Fibroblast of skin of right biceps (primary cell): Measurements from ENCODE around the gene SFSWAP.
"Not testable (repeated sequence)": the region's sequence is repeated elsewhere in the genome, so short reads cannot be mapped to it uniquely, and the experiment has no call there.

ENCODE experiments used
- DNase-seq: peaks from one replicate; pipeline ENCODE4 v3.0.0-alpha.2; 2013

The SFSWAP gene

DNA sequence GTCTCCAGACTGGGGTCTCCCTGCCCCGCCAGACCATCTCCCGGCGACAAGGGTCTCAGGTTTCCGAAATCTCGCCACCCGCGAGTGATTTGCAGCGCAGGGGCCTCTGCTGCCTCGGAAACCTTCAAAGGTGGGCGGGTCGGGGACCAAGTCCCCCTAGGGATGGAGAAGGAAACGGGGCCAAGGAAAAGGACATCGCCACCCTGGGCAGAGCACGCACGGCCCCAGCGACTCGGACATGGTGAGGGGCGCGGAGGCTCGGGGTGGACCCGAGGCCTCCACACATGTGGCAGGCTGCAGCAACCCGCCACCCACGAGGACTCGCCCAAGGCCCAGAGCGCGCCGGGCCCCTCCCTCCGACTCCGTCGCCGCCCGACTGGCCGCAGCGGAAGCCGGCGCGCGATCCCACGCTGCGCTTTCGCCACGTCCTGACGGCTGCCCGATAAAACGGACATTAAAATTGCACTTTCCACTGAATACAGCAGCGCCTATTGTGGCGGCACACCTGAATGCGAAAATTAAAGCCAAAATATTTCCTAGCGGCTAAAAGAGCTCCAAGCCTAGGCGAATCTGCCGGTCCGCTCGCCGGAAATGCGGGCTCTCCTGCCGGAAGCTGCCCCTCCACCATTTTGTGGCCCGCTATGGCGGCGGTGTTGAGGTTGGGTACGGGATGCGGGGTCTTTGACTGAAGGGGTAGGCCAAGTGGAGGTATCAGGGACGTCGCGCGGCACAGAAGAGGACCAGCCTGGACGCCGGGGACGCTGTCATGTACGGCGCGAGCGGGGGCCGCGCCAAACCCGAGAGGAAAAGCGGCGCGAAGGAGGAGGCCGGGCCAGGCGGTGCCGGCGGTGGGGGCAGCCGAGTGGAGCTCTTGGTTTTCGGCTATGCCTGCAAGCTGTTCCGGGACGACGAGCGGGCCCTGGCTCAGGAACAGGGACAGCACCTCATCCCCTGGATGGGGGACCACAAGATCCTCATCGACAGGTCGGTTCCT, at the start of gene SFSWAP:
Gene SFSWAP (plus strand): TSS at position 627 of the 994 bp plus-strand sequence. CDS start 140 bp downstream, at position 767.
- DNase-seq: peak; percentile 82

DNA sequence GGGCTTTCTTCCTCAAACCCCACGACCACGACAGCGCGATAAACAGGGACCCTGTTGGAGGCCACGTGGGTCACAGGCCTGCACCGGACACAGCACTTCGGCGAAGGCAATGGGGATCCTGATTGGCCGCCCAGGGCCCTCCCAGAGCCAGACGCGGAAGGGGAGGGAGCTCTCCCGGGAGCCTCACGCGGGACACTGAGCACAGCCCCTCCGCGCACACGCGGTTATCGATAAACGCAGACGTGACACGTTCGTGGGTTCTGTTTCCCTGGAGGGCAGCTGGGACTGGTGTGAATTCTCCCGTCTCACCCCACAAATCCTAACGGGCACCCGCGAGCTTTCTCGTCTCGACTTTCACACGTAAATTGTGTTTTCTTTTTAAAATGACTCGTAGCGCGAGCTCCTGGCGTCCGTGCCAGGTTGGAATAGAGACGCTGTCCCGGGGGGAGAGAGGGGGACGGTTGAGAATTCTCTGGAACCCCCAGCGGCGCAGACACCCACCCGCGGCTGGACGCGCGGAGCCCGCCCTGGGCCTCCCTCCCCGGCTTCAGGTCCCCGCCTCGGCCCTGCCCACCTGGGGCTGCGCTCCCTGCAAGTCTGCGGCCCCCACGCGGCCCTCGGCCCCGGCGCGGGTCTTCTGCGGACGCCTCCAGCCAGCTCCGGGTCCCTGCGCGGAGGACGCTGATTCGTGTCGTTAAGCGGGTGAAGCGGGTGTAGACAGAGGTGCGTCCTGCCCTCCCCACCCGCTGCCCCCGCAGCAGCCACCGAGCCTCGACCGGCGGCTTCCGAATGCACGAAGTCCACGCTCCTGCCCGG, 49.5 kb upstream of the SFSWAP start:
- DNase-seq: not testable (repeated sequence)

DNA sequence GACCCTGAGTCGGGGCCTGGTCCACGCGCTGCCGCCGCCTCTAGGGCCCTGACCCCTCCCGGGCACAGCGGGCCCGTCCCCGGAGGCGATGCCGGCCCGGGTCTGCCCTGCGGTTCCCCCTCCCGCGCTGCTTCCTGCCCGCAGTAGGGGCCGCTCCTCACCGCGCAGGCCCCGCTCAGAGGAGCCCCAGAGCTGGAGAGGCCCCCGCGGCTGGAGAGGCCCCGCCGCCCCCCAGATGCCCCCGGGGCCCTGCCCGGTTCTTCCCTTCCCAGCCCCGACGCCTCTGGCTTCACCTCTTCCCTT, 49.0 kb upstream of the SFSWAP start:
- DNase-seq: not testable (repeated sequence)

DNA sequence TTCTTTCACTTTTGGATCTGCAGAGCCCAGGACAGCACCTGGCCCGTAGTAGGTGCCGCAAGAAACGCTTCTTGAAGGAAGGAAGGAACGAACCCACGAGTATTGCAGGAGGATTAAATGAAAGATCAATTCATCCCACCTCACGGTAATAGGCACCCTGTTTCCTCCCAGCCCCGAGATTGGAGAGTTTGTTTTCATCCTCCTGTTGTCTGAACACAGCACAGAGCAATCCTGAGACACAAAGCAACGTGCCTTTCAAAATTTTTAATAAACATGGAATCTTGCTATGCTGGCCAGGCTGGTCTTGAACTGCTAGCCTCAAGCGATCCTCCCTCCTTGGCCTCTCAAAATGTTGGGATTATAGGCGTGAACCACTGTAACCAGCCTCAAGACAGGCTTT, 48.5 kb upstream of the SFSWAP start:
- not testable (repeated sequence) for DNase-seq

DNA sequence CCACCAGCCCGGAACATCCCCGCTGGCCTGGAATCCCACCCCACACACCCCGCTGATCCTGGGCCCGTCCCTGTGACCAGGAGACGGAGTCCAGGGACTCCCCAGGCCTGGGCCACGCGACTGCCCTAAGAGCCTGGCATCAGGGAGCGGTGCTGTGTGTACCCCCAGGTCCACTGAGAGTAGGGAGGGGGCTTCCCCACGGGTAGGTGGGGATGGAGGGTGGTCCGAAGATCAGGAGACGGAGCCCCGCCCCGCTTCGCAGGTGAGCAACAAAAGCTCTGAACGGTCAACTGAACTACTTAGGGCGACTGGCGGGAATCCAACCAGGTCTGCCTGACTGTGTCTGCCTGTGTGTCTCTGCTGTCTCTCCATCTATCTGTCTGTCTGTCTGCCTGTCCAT, 45.2 kb upstream of the SFSWAP start:
- not testable (repeated sequence) for DNase-seq

DNA sequence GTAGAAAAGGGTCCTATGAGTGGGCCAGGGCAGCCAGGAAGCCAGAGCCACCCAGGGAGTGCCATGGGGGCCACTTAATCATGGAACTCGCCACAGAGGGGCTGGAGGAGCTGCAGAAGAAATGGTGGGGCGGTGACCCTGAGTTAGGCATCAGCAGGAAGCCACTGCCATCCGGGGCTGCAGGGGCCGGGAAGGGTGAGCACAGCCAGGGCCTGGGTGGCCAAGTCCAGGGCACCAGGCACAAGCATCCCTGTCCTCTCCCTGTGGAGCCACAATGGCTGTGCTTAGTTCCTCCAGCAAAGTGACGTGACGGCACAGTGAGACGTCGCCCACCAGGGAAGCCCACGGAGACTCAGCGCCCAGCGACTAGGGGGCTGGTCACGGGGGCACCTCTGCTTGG, 44.4 kb upstream of the SFSWAP start:
- DNase-seq: not testable (repeated sequence)

DNA sequence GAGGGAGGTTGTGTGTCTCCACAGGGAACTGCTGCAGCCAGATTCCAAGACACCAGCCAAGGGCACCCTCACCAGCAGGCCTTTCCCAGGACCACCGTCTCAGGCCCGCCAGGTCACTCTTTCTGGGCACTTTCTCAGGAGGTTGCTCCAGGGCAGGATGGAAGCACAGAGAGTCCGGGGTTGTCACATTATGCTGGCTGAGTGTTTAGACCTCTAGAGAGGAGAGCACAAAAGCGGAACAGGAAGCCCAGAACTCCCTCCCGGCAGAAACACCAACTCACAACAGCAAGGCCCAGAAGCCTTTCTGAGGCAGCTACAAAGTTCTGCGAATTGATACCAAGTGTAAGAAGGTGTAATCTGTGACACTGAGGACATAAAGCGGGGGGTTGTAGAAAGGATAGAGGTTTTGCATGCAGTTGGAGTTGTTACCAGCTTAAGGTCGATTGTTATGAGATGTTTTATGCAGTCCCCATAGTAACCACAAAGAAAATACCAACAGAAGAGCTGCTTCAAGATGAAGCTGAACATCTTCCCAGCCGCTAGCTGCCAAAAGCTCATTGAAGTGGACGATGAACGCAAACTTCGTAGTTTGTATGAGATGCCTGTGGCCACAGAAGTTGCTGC, 43.8 kb upstream of the SFSWAP start:
- not testable (repeated sequence) for DNase-seq

DNA sequence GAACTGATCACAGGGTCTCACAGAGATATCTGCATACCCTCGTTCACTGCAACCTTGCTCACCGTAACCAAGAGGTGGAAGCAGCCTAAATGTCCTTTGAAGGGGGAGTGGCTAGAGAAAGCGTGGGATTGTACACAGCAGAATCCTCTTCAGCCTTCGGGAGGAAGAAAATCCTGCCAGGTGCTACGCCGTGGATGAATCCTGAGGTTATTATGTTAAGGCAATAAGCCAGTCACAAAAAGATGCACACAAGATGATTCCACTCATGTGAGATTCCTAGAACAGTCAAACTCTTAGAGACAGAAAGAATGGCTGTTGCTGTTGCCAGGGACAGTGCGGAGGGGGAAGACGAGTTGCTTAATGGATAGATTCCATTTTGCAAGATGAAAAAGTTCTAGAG, 39.6 kb upstream of the SFSWAP start:
- DNase-seq: no peak

DNA sequence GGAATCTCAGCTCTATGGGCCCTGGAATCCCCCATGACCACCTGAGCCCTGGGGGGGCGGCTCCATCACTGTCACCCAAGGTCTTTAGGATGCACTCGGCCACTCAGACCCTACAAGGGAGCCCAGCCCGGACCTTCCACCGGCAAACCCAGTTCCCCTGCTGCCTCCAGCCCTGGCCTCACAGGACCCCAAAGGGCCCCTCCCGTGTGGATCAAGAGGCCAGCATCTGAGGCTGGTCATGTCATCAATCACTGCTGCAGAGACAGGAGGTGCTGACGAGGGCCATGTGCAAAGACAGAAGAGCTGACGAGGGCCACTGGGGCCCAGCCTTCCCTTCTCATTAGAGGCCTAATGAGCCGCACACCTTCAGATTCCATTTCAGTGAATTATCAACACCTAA, 39.0 kb upstream of the SFSWAP start:
- DNase-seq: no peak

DNA sequence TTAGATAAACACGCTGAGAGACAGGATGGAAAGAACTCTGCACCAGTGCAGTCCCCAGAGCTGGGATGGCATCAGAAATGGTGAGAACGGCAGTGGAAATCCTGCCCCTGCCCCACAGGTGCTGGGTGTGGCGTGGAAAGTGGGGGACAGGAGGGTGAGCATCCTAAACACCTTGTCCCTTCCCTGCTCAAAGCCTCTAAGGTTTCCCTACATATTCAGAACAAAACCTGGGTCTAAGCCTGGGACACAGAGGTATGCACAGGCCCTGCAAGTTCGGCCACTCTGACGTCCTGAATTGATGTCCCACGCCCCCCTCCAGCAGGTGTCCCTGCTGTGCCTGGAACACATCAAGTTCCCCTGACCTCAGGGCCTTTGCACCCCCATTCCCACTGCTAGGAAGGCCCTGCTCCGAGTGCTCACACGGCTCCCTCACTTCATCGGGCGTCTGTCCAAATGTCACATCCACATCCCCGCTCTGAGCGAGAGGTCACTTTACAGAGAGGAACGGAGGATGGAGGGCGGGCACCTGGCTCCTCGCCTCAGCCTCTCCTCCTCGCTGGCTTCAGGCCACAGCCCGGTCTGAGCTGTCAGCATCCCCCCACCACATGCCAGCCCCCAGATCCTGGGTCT, 38.5 kb upstream of the SFSWAP start:
- no peak for DNase-seq

DNA sequence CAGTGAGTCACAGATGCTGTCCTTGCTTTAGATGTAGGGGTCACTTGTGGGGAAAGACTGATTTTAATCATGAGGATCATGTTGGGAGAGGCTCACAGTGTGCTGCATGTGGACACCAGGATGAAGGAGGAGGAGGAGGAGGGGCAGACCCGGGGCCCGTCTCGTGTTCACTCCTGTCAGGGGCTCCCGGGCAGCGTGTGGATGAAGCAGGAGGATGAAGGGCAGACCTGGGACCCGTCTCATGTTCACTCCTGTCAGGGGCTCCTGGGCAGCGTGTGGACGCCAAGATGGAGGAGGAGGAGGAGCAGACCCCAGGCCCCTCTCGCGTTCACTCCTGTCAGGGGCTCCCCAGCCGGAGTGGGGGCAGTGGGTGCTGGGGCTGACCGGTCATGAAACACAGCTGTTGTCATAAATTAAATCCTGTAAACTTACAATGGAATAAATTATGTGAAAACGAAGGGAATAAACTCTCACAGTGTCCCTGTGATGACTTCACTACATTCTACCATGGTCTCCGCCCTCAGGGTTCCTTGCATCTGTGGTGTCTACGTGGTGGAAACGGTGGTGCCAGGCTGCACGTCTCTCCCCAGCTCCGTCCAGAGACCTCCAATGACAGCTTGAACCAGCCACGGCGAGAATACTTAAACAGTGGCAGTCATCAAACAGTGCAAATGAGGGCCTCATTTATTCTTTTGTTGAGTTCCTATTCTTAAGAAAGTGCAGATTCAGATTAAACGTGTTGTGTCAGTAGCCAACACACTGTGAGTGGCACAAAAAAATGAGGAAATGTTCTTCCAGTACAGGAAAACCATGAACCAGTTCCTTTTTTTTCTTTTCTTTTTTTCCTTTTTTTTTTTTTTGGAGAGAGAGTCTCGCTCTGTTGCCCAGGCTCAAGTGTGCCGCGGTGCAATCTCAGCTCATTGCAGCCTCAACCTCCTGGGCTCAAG, 37.7 kb upstream of the SFSWAP start:
- no peak for DNase-seq

DNA sequence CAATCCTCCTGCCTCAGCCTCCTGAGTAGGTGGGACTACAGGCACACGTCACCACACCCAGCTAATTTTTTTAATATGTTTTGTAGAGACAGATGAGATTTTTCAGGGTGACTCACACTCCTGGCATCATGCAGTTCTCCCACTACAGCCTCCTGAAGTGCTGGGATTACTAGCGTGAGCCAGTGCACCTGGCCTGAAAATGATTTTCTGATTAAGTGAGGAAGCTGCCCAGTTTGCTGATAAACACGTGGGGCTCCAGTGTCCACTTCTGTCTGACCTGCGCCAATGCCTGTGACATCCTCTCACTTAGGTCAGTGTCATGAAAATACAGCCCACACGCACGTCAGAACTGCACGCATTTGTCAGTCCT, 37.0 kb upstream of the SFSWAP start:
- peak; percentile 13 for DNase-seq

DNA sequence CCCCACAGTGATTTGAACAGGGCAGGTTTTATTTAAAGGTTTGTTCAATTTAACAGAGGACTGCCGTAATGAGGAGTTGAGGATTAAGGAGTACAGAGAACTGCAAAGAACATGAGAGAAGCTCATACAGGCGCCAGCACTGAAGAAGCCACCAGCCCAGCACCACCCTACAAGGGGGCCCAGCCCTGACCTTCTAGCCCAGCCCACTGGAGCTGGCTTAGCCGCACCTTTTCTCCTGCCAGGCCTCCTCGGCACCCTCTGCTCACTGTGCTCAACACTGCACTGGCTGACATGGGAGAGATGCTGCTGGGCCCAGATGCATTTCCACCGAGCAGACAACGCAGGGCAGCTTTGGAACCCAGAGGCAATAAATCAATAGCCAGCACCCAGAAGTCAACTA, 36.5 kb upstream of the SFSWAP start:
- no peak for DNase-seq

DNA sequence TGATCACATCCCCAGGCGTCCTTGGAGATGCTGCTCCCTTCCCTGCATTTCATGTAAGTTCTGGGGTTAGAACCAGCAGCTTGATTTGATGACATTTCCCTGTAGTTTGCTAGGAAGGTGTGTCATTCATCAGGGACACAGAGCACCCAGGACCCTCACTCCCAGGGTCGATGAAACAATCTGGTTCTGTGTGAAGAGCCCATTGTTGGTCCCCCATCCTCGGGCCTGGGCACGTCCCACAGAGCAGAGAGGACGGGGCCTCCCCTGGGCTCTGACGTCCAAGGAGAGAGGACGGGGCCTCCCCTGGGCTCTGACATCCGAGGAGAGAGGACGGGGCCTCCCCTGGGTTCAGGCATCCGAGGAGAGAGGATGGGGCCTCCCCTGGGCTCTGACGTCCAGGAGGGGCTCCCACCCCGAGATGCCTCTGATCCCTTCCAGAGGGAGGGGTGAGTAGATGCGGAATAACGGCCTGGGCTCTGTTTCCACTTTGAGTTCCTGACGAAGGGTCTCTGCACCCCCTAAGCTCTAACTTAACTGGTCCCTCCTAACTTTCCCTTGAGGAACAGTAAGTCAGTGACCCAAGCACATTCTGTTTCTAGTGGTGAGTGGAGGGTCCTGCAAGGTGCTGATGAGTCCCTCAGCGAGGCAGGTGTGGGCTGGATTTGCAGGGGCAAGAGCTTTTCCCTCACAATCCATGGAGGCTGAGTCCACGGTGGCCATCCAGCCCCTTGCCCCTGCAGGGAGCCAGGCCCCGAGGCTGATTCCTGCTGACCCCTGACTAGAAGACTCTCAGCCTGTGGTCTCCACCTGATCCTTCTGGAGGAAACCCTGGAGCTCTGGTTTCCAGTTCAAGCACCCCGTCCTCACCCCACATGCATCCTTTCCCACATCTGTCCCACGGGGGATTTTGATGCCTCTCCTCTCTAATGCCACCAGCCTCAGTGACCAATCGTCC, 35.5 kb upstream of the SFSWAP start:
- DNase-seq: no peak

DNA sequence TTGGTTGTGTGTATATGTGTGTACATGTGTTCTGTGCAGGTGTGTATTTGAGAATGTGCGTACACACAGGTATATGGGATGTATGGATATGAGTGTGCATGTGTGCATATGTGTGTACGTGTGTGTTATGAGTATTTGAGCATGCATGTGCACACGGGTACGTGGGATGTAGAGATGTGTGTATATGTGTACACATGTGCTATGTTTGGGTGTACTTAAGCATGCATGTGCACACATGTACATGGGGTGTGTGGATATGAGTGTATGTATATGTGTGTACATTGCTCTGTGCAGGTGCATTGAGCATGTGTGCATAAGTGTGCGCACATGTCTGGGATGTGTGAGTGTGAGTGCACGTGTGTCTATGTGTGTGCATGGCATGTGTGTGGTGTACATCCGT, 34.3 kb upstream of the SFSWAP start:
- no peak for DNase-seq

DNA sequence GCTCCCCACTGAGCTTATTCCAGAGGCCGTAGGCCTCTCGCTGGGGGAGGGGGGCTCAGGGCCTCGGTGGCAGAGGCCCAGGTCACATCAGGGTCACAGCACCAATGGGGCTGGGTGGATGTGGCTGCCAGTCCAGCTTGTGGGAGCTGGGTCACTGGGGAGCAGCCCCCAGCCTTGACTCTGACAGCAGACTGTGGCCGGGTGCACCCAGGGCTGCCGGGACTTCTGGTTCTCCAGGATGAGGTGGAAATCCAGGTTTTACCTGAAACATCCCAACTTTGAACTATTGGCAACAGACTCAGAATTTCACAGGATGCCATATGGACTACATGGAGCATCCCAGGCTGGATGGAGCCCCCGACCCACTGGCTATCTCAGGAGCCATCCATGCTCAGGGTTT, 33.8 kb upstream of the SFSWAP start:
- DNase-seq: not testable (repeated sequence)

DNA sequence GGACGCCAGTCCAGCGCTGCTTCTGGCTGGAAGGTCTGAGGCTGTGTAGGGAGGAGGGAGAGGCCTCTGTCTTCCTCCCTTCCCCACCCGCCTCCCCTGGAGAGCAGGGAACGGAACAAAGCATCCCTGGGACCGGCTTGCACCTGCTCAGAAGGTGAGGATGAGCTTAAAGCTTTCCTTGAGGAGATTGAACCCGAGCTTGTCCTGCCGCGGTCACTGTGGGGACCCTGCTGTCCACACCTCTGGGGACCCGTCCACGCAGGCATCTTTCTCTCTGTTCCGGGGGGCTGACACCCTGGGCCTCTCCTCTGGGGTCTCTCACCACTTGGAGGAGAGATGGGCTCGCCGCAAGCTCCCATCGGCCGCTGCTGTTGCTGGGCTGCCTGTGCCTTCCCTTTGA, 33.2 kb upstream of the SFSWAP start:
- no peak for DNase-seq

DNA sequence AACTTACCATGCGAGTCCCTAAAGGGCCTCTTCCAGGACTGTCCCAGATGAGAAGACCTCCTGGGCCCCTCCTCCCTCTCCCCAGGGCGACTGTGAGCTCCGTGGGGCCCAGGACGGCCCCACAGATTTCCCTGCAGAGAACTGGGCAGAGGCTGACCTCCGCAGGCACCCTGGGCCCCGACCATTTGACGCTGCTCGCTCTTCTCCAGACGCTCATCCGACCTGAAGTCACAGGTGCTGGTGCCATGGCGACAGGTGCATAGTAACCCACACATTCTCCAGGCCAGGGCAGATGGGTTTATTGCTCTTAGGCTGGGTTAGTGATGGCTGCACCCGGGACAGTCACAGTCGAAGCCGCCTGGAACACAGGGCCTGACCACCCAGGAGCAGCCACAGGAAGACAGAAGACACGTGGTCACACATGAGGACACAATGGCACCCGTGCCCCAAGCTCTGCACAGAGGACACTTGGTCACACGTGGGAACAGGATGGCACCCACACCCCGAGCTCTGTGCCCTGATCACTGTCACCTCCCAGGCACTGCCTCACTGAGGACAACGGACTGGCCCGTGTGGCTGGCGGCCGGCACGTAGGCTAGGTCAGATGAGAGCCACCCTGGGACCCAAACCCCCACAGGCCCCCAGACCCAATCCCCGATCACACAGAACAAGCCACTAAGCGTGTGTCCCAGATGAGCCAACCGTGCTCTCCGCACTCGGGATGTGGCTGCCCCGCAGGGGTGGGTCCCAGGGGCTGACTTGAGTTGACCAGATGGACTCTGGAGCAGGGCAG, 32.3 kb upstream of the SFSWAP start:
- DNase-seq: not testable (repeated sequence)

DNA sequence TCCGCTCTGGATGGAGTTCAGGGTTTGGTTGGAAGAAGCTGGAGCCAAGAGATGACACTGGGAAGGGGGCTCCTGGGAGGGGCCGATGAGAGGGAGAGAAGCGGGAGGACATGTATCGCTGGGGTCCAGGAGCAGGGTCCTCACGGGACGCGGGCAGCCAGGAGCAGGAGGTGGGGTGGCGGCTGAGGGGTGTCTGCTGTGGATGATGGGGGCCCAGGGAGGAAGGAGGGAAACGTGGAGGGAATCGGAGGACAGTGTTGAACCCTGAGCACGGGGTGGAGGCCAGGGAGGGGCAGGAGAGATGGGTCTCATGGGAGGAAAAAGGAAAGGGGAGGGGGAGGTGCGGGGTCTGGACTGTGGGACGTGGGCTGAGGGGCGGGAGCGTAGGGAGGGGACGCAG, 31.7 kb upstream of the SFSWAP start:
- DNase-seq: not testable (repeated sequence)

DNA sequence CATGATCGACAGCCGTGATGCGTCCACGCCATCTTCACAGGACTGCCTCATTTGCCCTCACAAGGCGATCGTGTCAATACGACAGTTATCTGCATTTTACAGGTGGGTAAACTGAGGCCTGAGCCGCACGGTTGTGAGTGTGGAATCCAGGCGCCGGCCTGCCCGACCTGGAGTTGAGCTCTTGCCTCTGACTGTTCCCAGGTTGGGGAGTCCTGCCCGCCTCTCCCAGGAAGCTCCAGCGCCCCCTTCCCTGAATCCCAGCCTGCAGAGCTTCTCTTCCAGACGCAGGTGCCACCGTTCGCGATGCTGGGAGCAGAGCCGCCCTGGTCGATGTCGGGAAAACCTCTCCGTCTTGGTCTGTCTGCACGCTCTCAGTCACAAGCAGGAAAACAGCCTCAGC, 31.1 kb upstream of the SFSWAP start:
- not testable (repeated sequence) for DNase-seq
